Activated CD4-positive, CD25-positive, alpha-beta regulatory T cell treated with anti-CD3 and anti-CD28 coated beads, Interleukin-2, amount 50 U/mL, for 16 hours (primary cell): Measurements from ENCODE around the gene ZC3HAV1.
"Not testable (repeated sequence)": the region's sequence is repeated elsewhere in the genome, so short reads cannot be mapped to it uniquely, and the experiment has no call there.

Source experiments
- DNase-seq: peaks from one replicate; pipeline ENCODE4 v3.0.0-alpha.2; 2020; ENCODE audit warnings: low read depth, low spot score

The ZC3HAV1 gene

DNA sequence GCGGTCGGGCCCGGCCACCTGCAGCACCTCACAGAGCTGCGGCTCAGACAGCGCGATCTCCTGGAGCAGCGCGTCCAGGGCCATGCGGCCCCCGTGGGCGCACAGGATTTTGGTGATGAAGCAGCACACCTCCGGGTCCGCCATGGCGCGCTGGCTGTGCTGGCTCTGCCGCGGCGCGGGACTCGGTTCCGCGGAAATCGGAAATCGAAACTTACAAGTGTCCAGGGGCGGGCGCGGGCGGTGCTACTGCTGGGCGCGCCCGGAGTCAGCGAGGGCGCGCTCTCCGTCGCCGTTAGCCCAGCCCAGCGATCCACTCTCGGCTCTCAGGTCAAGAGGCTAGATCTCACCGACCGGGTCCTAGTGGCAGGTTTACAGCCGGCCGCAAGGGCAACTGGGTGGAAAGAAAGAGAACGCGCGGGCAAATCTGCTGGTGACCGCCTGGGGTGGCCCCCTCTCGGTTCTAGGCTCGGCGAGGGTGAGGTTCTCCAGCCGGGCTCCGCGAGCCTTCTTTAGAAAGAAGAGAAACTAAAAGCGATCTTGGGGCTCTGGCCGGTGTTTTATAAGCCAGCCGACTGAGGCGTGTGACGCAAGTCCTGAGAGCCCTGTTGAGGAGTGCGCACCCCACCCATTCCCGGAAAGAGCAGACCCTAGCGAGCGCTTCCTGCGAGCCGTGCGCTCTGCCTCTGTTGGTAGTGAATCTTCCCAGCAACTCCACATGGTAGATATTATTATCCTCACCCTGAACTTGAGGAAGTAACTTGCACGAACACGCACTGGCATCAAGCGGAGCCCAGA is at the start of gene ZC3HAV1:
ZC3HAV1 (minus strand) TSS at position 533 of the 795 bp plus-strand sequence; CDS start at position 144, 389 bp downstream.
- DNase-seq: peak; percentile 72

DNA sequence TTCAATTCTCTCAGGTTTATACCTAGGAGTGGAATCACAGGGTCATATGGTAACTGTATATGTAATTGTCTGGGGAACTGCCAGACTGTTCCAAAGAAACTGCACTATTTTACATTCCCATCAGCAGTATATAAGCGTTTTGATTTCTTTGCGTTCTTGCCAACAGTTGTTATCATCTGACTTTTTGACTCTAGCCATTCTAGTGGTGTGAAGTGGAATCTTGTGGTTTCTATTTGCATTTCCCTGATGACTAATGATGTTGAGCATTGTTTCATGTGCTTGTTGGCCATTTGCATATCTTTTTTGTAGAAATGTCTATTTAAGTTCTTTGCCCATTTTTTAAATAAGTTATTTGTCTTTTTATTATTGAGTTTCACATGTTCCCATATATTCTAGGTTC is 44.3 kb upstream of the ZC3HAV1 start:
- no peak for DNase-seq

DNA sequence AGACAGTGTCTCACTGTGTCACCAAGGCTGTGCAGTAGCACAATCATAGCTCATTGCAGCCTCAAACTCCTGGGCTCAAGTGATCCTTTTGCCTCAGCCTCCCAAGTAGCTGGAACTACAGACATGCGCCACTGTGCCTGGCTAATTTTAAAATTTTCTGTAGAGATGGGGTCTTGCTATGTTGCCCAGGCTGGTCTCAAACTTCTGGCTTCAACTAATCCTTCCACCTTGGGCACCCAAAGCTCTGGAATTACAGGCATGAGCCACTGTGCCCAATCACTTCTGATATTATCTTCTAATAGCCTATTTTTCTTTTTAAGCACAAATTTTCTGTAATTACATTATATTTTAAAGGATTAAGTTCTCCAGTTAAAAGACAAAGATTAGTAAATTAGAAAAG is 42.6 kb upstream of the ZC3HAV1 start:
- DNase-seq: no peak

GRCh38 chr7:139139150-139139549 is 29.6 kb upstream of the ZC3HAV1 start:
- no peak for DNase-seq

DNA sequence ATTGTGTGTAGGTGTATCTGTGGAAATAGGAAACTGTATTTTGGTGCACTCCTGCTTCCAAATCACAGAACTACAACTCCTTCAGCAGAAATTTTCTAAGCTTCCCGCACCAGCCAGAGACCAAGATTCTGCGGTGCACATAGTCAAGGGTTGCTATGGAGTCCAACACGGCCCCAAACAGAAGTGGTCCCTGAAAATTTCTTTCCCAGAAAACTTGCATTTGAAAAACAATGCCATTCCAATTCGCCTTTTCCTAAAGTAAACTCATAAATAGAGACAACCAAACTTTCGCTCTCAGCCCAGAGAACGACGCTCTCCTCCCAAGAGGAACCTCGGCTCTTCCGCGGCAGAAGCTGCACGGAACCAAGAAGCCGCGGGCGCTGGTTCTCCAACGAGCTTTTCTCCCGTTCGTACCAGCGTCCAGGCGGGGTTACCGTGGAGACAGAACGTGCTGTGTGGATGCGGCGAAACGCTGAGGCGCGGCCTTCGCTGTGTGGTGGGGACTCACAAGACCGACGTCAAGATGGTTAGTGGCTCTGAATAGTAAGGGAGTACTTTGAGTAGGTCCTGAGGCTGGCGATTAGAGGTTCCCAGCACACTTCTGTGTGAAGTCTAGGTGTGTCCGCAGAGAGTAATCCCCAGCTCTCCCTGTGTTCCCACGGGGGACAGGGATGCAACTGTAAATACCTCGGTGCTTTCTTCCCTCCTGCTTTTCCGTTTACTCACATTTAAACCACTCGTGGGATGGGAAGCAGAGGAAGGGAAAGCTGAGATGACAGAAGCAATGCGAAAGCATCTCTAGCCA is 24.0 kb upstream of the ZC3HAV1 start:
- DNase-seq: peak; percentile 69

DNA sequence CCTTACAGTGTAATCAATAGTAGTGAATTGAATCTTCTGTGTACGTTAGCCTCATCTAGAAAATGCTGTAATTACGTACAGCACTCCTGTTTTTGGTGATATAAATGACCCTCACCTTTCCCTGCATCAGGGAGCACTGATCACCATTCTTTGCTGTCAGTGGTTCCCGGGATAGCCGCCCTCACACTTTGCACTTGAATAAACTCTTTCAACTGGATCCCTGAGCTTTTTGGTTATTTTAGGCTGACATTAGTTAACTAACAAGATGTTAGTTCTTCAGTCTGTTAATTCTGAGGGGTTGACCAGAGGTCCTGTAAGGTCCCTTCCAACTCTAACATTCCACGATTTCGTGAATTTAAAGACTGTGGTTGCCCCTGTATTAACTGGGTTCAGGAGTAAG is 23.4 kb upstream of the ZC3HAV1 start:
- DNase-seq: no peak

GRCh38 chr7:139131601-139132041 is 22.1 kb upstream of the ZC3HAV1 start:
- no peak for DNase-seq

- not testable (repeated sequence) for DNase-seq
Observed at GRCh38 chr7:139129814-139130213, 20.3 kb upstream of the ZC3HAV1 start.

DNA sequence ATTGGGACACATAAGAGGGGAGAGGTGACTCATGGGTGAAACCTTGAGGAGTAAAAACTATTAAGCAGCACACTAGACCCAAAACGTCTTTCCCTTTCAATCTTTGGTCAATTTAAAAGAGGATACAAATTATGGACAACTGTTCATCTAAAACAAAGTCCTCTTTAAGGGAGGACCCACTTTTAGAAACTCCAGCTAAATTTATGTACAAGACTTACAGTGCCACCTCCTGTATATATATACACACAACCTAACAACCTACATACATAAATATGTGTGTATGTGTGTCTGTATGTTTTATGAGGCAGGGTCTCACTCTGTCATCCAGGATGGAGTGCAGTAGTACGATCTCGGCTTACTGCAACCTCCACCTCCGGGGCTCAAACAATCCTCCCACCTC is 18.1 kb upstream of the ZC3HAV1 start:
- no peak for DNase-seq

GRCh38 chr7:139125657-139126056 is 16.1 kb upstream of the ZC3HAV1 start:
- DNase-seq: no peak

DNA sequence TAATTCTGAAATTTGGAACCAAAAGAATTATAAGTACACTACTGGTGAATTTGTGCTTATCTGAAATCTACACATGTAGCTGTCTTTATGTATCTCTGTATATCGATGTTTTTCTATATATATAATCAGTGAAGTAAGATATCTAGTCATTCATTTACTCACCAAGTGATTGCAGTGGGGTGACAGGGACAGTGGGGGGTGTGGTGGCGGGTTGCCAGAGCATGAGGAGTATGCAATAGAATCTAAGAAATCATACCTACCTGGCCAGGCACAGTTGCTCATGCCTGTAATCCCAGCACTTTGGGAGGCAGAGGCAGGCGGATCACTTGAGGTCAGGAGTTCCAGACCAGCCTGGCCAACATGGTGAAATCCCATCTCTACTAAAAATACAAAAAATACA is 15.5 kb upstream of the ZC3HAV1 start:
- DNase-seq: not testable (repeated sequence)

GRCh38 chr7:139124084-139124914 is 14.8 kb upstream of the ZC3HAV1 start:
- DNase-seq: no peak

DNA sequence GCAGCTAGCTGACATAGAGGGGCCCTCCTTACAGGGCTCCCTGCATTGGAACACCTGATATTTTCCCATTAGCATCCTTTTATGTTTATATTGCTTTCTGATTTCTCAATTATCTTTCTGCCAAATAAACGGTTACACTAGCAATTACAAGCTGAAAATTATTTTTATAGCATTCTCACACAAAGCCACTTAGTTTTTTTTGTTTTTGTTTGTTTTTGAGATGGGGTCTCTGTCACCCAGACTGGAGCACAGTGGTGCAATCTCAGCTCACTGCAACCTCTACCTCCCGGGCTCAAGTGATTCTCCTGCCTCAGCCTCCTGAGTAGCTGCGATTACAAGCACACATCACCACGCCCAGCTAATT is 9.9 kb upstream of the ZC3HAV1 start:
- no peak for DNase-seq

- DNase-seq: no peak
Observed at GRCh38 chr7:139118805-139119485, 9.4 kb upstream of the ZC3HAV1 start.

- DNase-seq: no peak
Observed at GRCh38 chr7:139118234-139118804, 8.8 kb upstream of the ZC3HAV1 start.

- DNase-seq: no peak
Observed at GRCh38 chr7:139117599-139118233, 8.2 kb upstream of the ZC3HAV1 start.

GRCh38 chr7:139116999-139117398 is 7.5 kb upstream of the ZC3HAV1 start:
- no peak for DNase-seq

DNA sequence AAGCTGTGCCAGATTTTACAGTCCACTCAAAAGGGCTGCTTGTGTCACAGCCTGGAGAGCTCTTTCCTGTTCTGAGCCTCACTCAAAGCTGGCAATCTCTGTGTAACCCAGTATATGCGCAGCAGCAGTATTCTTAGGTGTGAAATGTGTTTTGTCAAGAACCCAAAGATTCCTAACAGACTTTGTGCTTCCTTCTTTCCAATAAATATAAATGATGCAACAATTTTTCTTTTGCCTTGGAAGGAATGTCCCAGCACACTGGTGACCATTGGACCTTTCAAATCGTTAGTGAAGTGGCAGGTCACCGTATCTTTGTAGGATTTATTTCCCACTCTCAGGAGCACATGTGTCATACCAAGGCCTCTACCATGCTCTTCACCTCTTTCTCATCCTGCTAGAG is 5.6 kb upstream of the ZC3HAV1 start:
- DNase-seq: no peak

DNA sequence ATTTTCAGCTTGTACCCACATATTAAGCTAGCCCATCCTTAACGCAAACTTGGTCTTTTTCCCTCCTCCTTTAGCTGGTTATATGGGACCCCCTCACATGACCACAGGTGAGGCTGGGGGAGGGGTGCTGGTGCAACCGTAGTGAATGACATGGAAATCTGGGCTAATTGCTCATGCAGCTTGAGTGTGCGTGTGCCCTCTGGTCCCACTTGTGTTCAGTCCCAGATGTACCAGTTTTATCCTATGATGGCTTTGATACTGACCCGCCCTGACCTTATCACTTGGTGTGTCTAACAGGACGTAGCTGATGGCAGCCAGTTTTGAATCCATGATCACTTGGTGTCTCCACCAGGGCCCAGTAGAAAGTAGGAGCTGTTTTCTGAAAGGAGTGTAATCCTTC is 5.1 kb upstream of the ZC3HAV1 start:
- DNase-seq: no peak

- no peak for DNase-seq
Observed at GRCh38 chr7:139114018-139114417, 4.5 kb upstream of the ZC3HAV1 start.
